Neural cell (in vitro differentiated cells): ENCODE results near the gene CD4. TPM values are rescaled to one million over a fixed set of nuclear protein-coding genes. Genes with fewer than 3 reads are reported as not detected.

Experiments
- H2AFZ ChIP-seq: fragments of 200-600, 300-800 bp; sonication (generic), shearing (Covaris generic); 2 replicates; pipeline ENCODE4 v1.6.0; 2014; ENCODE audit warnings: low read depth, mild to moderate bottlenecking, antibody characterized with exemption, low read length, moderate library complexity
- H3F3A ChIP-seq: fragments of 200-600 bp; shearing (Covaris generic); 2 replicates; pipeline ENCODE4 v1.6.1; 2016; ENCODE audit warnings: mild to moderate bottlenecking, moderate library complexity, mixed read lengths, antibody characterized with exemption, low read length; ENCODE audit not compliant: insufficient read depth, poor library complexity, severe bottlenecking
- H3K27ac ChIP-seq: fragments of 200-600, 300-800 bp; sonication (generic), shearing (Covaris generic); 2 replicates; pipeline ENCODE4 v1.5.1; 2014; ENCODE audit warnings: mild to moderate bottlenecking, low read length, moderate library complexity
- H3K27me3 ChIP-seq: fragments of 300-800, 200-600 bp; sonication (generic), shearing (Covaris generic); 2 replicates; pipeline ENCODE4 v1.6.0; 2014; ENCODE audit warnings: mild to moderate bottlenecking, low read depth, low read length, moderate library complexity; ENCODE audit not compliant: insufficient read depth
- H3K36me3 ChIP-seq: fragments of 300-800, 200-600 bp; sonication (generic), shearing (Covaris generic); 2 replicates; pipeline ENCODE4 v1.5.1; 2014; ENCODE audit warnings: mild to moderate bottlenecking, antibody characterized with exemption, low read length, moderate library complexity; ENCODE audit not compliant: insufficient read depth
- H3K4me2 ChIP-seq: fragments of 300-800, 200-600 bp; sonication (generic), shearing (Covaris generic); 2 replicates; pipeline ENCODE4 v1.6.0; 2014; ENCODE audit warnings: mild to moderate bottlenecking, low read length
- H3K4me3 ChIP-seq: fragments of 300-800, 200-600 bp; sonication (generic), shearing (Covaris generic); 2 replicates; pipeline ENCODE4 v1.5.1; 2014; ENCODE audit warnings: mild to moderate bottlenecking, low read length, moderate library complexity
- H3K79me2 ChIP-seq: fragments of 200-600 bp; shearing (Covaris generic); replicated peaks from 2 replicates; pipeline ENCODE4 v1.6.0; 2014; ENCODE audit warnings: mild to moderate bottlenecking, low read length, moderate library complexity; ENCODE audit not compliant: insufficient read depth
- H3K9ac ChIP-seq: fragments of 300-800, 200-600 bp; sonication (generic), shearing (Covaris generic); 2 replicates; pipeline ENCODE4 v1.6.1; 2016; ENCODE audit warnings: mild to moderate bottlenecking, low read length, mixed read lengths
- H3K9me2 ChIP-seq: fragments of 200-600 bp; shearing (Covaris generic); 2 replicates; pipeline ENCODE4 v1.6.1; 2016; ENCODE audit warnings: mild to moderate bottlenecking, low read length, mixed read lengths; ENCODE audit not compliant: insufficient read depth
- H3K9me3 ChIP-seq: fragments of 200-600, 300-800 bp; sonication (generic), shearing (Covaris generic); 2 replicates; pipeline ENCODE4 v1.6.1; 2016; ENCODE audit warnings: mild to moderate bottlenecking, mixed run types, low read length, moderate library complexity, mixed read lengths
- H4K20me1 ChIP-seq: fragments of 200-600 bp; shearing (Covaris generic); 2 replicates; pipeline ENCODE4 v1.6.1; 2016; ENCODE audit warnings: mild to moderate bottlenecking, mixed run types; ENCODE audit not compliant: insufficient read depth
- CTCF ChIP-seq: fragments of 450-650 bp; IDR thresholded peaks from 2 replicates; pipeline ENCODE4 v1.5.1; 2014; ENCODE audit warnings: antibody characterized with exemption, mild to moderate bottlenecking, moderate library complexity; ENCODE audit not compliant: poor library complexity, severe bottlenecking
- EP300 ChIP-seq: fragments of 450-650 bp; conservative IDR thresholded peaks from 2 replicates; pipeline ENCODE4 v1.6.1; 2014; ENCODE audit warnings: antibody characterized with exemption, mild to moderate bottlenecking, moderate library complexity; ENCODE audit not compliant: poor library complexity, severe bottlenecking
- EZH2 ChIP-seq: fragments of 200-600, 300-800 bp; shearing (Covaris generic), sonication (generic); IDR thresholded peaks from 2 replicates; pipeline ENCODE4 v1.6.1; 2014; ENCODE audit warnings: antibody characterized with exemption, low read length, borderline replicate concordance, mild to moderate bottlenecking; ENCODE audit not compliant: insufficient read depth, poor library complexity, severe bottlenecking
- MXI1 ChIP-seq: fragments of 450-650 bp; conservative IDR thresholded peaks from 2 replicates; pipeline ENCODE4 v1.6.1; 2014; ENCODE audit warnings: antibody characterized with exemption, mild to moderate bottlenecking; ENCODE audit not compliant: poor library complexity, severe bottlenecking
- POLR2AphosphoS5 ChIP-seq: IDR thresholded peaks from 2 replicates; pipeline ENCODE4 v1.6.1; 2012
- RAD21 ChIP-seq: fragments of 450-650 bp; conservative IDR thresholded peaks from 2 replicates; pipeline ENCODE4 v1.6.1; 2014; ENCODE audit warnings: antibody characterized with exemption, mild to moderate bottlenecking, moderate library complexity
- SMC3 ChIP-seq: fragments of 450-650 bp; conservative IDR thresholded peaks from 2 replicates; pipeline ENCODE4 v1.6.1; 2014; ENCODE audit warnings: antibody characterized with exemption, mild to moderate bottlenecking, moderate library complexity; ENCODE audit not compliant: poor library complexity
- TAF1 ChIP-seq: IDR thresholded peaks from 2 replicates; pipeline ENCODE4 v1.6.1; 2012; ENCODE audit warnings: low read depth
- polyA plus RNA-seq: library from polyadenylated mRNA; depleted of rRNA; stranded (reverse); fragments of >200 nt; gene quantifications from 2 replicates; pipeline ENCODE4 v1.2.3, GENCODE V29; 2014
- TF ChIP-seq, protein P1 (sequence below): IDR thresholded peaks from 2 replicates; pipeline ENCODE4 v1.6.1; 2012; ENCODE audit warnings: borderline replicate concordance

CD4 gene
- polyA plus RNA-seq, 1 donor from 2014 or later = not detected

- Histone ChIP-seq H3K4me3 (peak overlapping the region; percentile 70), H3K4me2 (peak overlapping the region; percentile 25), H3K27me3 (no peaks in the 10 kb centered on the region), H3K9me2 (no peaks in the 10 kb centered on the region), H3K9me3 (no peaks in the 10 kb centered on the region), H3K36me3 (no peaks in the 10 kb centered on the region), H2AFZ (no peak overlapping the region), H4K20me1 (no peaks in the 10 kb centered on the region), H3F3A (peaks cover 10% of the 10 kb centered on the region), H3K27ac (peak overlapping the region; percentile 44), H3K9ac (peak overlapping the region; percentile 52), H3K79me2 (peaks cover 32% of the 10 kb centered on the region)
- TF ChIP-seq MXI1 (no peak), TAF1 (no peak), RAD21 (no peak), POLR2AphosphoS5 (no peak), CTCF (no peak), SMC3 (no peak), EZH2 (no peak), EP300 (no peak)
- TF ChIP-seq, protein P1, sequence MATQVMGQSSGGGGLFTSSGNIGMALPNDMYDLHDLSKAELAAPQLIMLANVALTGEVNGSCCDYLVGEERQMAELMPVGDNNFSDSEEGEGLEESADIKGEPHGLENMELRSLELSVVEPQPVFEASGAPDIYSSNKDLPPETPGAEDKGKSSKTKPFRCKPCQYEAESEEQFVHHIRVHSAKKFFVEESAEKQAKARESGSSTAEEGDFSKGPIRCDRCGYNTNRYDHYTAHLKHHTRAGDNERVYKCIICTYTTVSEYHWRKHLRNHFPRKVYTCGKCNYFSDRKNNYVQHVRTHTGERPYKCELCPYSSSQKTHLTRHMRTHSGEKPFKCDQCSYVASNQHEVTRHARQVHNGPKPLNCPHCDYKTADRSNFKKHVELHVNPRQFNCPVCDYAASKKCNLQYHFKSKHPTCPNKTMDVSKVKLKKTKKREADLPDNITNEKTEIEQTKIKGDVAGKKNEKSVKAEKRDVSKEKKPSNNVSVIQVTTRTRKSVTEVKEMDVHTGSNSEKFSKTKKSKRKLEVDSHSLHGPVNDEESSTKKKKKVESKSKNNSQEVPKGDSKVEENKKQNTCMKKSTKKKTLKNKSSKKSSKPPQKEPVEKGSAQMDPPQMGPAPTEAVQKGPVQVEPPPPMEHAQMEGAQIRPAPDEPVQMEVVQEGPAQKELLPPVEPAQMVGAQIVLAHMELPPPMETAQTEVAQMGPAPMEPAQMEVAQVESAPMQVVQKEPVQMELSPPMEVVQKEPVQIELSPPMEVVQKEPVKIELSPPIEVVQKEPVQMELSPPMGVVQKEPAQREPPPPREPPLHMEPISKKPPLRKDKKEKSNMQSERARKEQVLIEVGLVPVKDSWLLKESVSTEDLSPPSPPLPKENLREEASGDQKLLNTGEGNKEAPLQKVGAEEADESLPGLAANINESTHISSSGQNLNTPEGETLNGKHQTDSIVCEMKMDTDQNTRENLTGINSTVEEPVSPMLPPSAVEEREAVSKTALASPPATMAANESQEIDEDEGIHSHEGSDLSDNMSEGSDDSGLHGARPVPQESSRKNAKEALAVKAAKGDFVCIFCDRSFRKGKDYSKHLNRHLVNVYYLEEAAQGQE = no peak
Observed at GRCh38 chr12:6824901-6825381, 35.6 kb downstream of the CD4 start.

DNA sequence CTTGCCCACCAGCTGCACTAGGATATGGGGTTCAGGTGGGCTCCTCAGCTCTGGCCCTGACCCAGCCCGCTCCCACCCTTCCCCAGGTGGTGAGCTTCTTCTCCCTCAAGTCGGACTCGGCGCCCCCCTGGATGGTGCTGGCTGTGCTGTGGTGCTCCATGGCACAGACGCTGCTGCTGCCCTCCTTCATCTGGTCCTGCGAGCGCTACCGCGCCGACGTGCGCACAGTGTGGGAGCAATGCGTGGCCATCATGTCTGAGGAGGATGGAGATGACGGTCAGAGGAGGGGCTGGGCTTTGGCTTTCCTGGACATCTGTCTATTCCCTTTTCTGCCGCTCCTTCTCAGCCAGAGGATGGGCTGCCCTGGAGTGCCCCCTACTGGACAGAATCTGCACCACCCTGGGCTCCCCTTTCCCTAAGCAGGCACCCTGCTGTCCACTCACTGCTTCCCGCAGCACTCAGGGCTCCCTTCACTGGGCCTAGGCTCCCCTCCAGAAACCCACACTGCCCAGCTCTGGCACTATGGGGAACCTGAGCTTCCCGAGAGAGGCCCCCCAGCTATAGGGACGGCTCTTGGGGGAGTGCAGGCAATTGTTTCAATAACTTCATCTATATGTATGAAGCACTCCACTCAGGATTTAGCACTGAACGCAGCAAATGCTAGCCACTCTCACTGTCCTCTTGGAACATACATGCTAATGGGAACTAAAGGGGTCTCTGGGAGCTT is 36.2 kb downstream of the CD4 start:
- H3F3A ChIP-seq = peaks cover 10% of the 10 kb centered on the region
- no peaks in the 10 kb centered on the region for H3K27me3 ChIP-seq
- peak overlapping the region; percentile 44 for H3K27ac ChIP-seq
- H4K20me1 ChIP-seq = no peaks in the 10 kb centered on the region
- no peaks in the 10 kb centered on the region for H3K36me3 ChIP-seq
- TF ChIP-seq EZH2 = no peak
- peak; percentile 93 for TF ChIP-seq RAD21
- TF ChIP-seq, protein P1 = no peak
- TF ChIP-seq POLR2AphosphoS5 = no peak
- peak; percentile 89 for TF ChIP-seq SMC3
- TF ChIP-seq MXI1 = peak; percentile 32
- TF ChIP-seq EP300 = no peak
- TF ChIP-seq CTCF = peak; percentile 95
- TF ChIP-seq TAF1 = no peak
- peak overlapping the region; percentile 70 for H3K4me3 ChIP-seq
- H3K4me2 ChIP-seq = peak overlapping the region; percentile 25
- H3K9me2 ChIP-seq = no peaks in the 10 kb centered on the region
- H3K9ac ChIP-seq = peak overlapping the region; percentile 52
- no peaks in the 10 kb centered on the region for H3K9me3 ChIP-seq
- H3K79me2 ChIP-seq = peaks cover 33% of the 10 kb centered on the region
- no peak overlapping the region for H2AFZ ChIP-seq
